G401 (cell line): ENCODE results near the gene MAP4K5. TPM values are rescaled to one million over a fixed set of nuclear protein-coding genes. Genes with fewer than 3 reads are reported as not detected.

ENCODE experiments used
- DNase-seq: peaks from one replicate; pipeline ENCODE4 v3.0.0-alpha.2; 2015; ENCODE audit warnings: low spot score
- in situ Hi-C: cut with HindIII; loops from 2 replicates; pipeline ENCODE4 v1.10.0; 2016; ENCODE audit warnings: low sequenced_read_pairs, mixed read lengths
- total RNA-seq: library from RNA; depleted of rRNA; stranded (reverse); fragments of >200 nt; shearing (Covaris generic); gene quantifications from 2 replicates; pipeline ENCODE4 v1.2.3, GENCODE V29; 2014

MAP4K5 gene
- total RNA-seq, 1 experiment from 2014 or later, result 57.1 TPM

- DNase-seq, result peak; percentile 18
- in situ Hi-C loops, result no loop called here
Observed at GRCh38 chr14:50497351-50497750, 35.0 kb downstream of the MAP4K5 start.

- in situ Hi-C loops, result no loop called here
Observed at GRCh38 chr14:50489851-50490250, 42.5 kb downstream of the MAP4K5 start.

GRCh38 chr14:50488521-50488920 is 43.8 kb downstream of the MAP4K5 start:
- DNase-seq, result no peak
- in situ Hi-C loops, result no loop called here

More at GRCh38 chr14:50489851-50490250, 42.5 kb downstream of the MAP4K5 start:
- DNase-seq, result no peak

- DNase-seq, result no peak
- in situ Hi-C loops, result no loop called here
Observed at GRCh38 chr14:50479041-50479440, 53.3 kb downstream of the MAP4K5 start.

- in situ Hi-C loops, result no loop called here
- no peak for DNase-seq
Observed at GRCh38 chr14:50477760-50478159, 54.6 kb downstream of the MAP4K5 start.

- DNase-seq, result no peak
- in situ Hi-C loops, result no loop called here
Observed at GRCh38 chr14:50476134-50476533, 56.2 kb downstream of the MAP4K5 start.

GRCh38 chr14:50475460-50475859 is 56.9 kb downstream of the MAP4K5 start:
- in situ Hi-C loops, result no loop called here
- DNase-seq, result no peak

- in situ Hi-C loops, result no loop called here
- DNase-seq, result no peak
Observed at GRCh38 chr14:50471838-50472465, 60.4 kb downstream of the MAP4K5 start.

- in situ Hi-C loops, result no loop called here
- DNase-seq, result no peak
Observed at GRCh38 chr14:50469982-50470381, 62.4 kb downstream of the MAP4K5 start.

GRCh38 chr14:50462111-50462510 is 70.3 kb downstream of the MAP4K5 start:
- in situ Hi-C loops, result no loop called here
- DNase-seq, result no peak

- no peak for DNase-seq
- in situ Hi-C loops, result no loop called here
Observed at GRCh38 chr14:50453869-50454268, 78.5 kb downstream of the MAP4K5 start.

GRCh38 chr14:50452979-50453705 is 79.2 kb downstream of the MAP4K5 start:
- DNase-seq, result no peak
- in situ Hi-C loops, result no loop called here

GRCh38 chr14:50452296-50452695 is 80.1 kb downstream of the MAP4K5 start:
- in situ Hi-C loops, result no loop called here
- no peak for DNase-seq

GRCh38 chr14:50451854-50452253 is 80.5 kb downstream of the MAP4K5 start:
- in situ Hi-C loops, result no loop called here
- no peak for DNase-seq

GRCh38 chr14:50447461-50447860 is 84.9 kb downstream of the MAP4K5 start:
- in situ Hi-C loops, result no loop called here
- no peak for DNase-seq

- in situ Hi-C loops, result no loop called here
- no peak for DNase-seq
Observed at GRCh38 chr14:50434528-50434927, 97.8 kb downstream of the MAP4K5 start.

GRCh38 chr14:50432131-50432530 is 100.2 kb downstream of the MAP4K5 start:
- in situ Hi-C loops, result no loop called here
- no peak for DNase-seq

- no peak for DNase-seq
- in situ Hi-C loops, result no loop called here
Observed at GRCh38 chr14:50425816-50426215, 106.6 kb downstream of the MAP4K5 start.

GRCh38 chr14:50425105-50425504 is 107.3 kb downstream of the MAP4K5 start:
- no peak for DNase-seq
- in situ Hi-C loops, result no loop called here

GRCh38 chr14:50423529-50423928 is 108.8 kb downstream of the MAP4K5 start:
- DNase-seq, result no peak
- in situ Hi-C loops, result no loop called here

GRCh38 chr14:50421499-50421898 is 110.9 kb downstream of the MAP4K5 start:
- in situ Hi-C loops, result no loop called here
- no peak for DNase-seq
